BE2C (cell line): ENCODE data around the gene PIK3R6.

Experiments used
- DNase-seq: peaks from one replicate; pipeline ENCODE4 v3.0.0-alpha.2; 2020
- H3K27me3 ChIP-seq: fragments of 250-450 bp; sonication (Bioruptor Pico); 2 replicates; pipeline ENCODE4 v1.5.1; 2020; ENCODE audit warnings: mild to moderate bottlenecking
- H3K36me3 ChIP-seq: fragments of 250-450 bp; sonication (Bioruptor Pico); 2 replicates; pipeline ENCODE4 v1.5.1; 2020; ENCODE audit warnings: mild to moderate bottlenecking
- H3K4me1 ChIP-seq: fragments of 250-450 bp; sonication (Bioruptor Pico); 2 replicates; pipeline ENCODE4 v1.5.1; 2020
- H3K4me3 ChIP-seq: 2 replicates; pipeline ENCODE4 v1.5.1; 2011; ENCODE audit warnings: low read depth, low read length
- H3K9me3 ChIP-seq: fragments of 250-450 bp; sonication (Bioruptor Pico); 2 replicates; pipeline ENCODE4 v1.5.1; 2020
- TF ChIP-seq, protein P1 (sequence below): IDR thresholded peaks from 2 replicates; pipeline ENCODE4 v1.5.1; 2012; ENCODE audit warnings: mild to moderate bottlenecking, low read depth, low read length

The PIK3R6 gene

DNA sequence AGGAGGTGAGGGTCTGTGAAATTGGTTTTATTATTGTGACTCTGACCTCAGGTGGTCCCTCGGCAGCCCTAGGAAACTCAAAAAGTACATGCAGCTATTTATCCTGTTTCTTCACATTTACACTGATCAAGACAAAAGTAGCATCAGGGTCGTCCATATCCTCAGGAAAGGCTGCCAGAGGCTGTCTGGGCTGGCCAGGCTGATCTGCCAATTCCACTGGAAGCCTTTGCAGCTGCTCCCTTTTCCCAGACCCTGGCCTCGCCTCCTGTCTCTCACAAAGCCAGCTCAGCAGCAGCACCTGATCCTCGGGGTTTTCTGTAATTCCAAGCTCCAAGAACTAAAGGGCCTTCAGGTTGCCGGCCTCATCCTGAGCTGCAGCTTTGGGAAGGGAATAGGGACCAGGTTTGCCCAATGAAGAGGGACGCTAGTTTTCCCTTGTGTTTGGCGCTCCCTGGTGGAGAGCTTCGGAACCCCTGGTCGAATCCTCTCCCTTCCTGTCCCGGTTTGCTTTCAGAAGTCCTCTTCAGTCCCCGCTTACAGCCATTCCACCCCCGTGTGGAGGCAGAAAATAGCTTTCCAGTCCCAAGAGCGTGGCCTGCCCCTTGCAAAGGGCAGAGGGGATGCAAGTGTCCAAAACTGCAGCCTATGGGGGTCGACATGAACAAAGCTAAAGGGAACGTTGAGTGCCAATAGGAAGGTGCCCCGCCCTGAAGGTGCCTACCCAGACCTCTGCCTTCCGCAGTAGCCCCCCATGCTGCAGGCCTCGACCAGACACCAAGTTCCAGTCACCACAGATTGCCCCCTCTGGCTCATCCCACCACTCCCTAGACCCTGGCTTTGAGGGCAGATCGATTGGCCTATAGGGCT lies 81.7 kb downstream of the PIK3R6 start:
- Histone ChIP-seq H3K27me3 (no peaks in the 10 kb centered on the region), H3K4me1 (no peaks in the 10 kb centered on the region), H3K4me3 (no peak overlapping the region), H3K9me3 (no peaks in the 10 kb centered on the region), H3K36me3 (no peaks in the 10 kb centered on the region)
- peak; percentile 66 for DNase-seq
- TF ChIP-seq, protein P1, sequence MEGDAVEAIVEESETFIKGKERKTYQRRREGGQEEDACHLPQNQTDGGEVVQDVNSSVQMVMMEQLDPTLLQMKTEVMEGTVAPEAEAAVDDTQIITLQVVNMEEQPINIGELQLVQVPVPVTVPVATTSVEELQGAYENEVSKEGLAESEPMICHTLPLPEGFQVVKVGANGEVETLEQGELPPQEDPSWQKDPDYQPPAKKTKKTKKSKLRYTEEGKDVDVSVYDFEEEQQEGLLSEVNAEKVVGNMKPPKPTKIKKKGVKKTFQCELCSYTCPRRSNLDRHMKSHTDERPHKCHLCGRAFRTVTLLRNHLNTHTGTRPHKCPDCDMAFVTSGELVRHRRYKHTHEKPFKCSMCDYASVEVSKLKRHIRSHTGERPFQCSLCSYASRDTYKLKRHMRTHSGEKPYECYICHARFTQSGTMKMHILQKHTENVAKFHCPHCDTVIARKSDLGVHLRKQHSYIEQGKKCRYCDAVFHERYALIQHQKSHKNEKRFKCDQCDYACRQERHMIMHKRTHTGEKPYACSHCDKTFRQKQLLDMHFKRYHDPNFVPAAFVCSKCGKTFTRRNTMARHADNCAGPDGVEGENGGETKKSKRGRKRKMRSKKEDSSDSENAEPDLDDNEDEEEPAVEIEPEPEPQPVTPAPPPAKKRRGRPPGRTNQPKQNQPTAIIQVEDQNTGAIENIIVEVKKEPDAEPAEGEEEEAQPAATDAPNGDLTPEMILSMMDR: peak; percentile 74

DNA sequence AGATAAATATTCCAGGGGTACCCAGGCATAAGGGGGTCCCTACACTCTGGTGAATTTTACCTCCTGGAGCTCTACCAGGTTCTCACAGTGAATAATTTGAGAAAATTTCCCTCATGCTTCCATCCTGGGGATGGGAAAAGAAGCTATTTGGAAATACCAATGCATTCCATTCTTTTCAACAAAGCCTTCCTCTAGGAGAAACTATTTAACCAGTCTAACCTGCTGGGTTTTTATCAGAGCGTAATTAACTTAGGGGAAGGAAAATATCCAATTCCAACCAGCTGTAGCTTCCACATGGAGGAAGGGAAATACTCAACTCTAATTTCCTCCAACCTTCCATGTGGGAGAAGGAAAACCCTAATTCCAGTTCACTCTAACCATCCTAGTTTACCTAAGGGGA lies 85.3 kb downstream of the PIK3R6 start:
- no peaks in the 10 kb centered on the region for H3K36me3 ChIP-seq
- DNase-seq: no peak
- TF ChIP-seq, protein P1: no peak

DNA sequence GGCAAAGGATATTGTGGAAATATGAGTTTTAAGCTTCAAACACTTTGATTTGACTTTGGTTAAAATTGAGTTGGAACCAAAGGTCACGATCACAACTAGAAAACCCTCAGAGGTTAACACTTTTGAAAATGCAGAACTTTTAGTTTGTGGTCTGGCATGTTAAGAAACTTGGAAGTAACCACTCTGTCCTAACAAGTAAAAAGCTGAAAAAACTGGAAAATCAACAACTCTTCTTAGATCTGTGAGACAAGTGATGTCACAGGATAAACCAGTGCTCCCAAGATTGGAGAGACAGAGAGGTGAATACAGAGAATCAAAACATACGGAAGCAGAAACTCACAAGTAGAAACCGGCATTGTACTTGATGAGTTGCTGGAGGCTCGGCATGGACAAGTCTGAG lies 85.7 kb downstream of the PIK3R6 start:
- Histone ChIP-seq H3K4me1 (no peaks in the 10 kb centered on the region), H3K4me3 (no peak overlapping the region), H3K36me3 (no peaks in the 10 kb centered on the region), H3K9me3 (no peaks in the 10 kb centered on the region), H3K27me3 (no peaks in the 10 kb centered on the region; the same call in 1 of the 2 replicates)
- TF ChIP-seq, protein P1: no peak
- DNase-seq: no peak

More for the DNA sequence above, 85.3 kb downstream of the PIK3R6 start:
- no peaks in the 10 kb centered on the region for H3K4me1 ChIP-seq
- H3K9me3 ChIP-seq: no peaks in the 10 kb centered on the region
- H3K4me3 ChIP-seq: no peak overlapping the region
- no peaks in the 10 kb centered on the region; the same call in 1 of the 2 replicates for H3K27me3 ChIP-seq

DNA sequence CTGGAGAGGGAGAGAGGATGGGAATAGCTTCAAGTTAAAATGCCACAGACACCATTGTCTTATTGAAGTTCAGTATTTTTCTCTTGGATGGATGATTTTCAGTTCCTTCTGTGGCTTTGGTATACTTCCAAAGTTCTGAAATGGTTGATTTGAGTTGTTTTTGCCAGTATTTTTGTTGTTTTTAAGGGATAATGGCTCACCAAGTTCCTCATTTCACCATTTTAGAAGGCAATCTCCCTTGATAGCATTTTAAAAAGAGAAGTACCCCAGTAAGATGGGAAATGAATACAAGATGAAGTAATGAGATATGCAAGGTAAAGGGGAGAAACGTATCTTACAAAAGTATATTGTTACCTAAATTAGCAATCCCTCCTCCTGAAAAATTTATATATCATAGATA lies 90.6 kb downstream of the PIK3R6 start:
- TF ChIP-seq, protein P1: no peak
- Histone ChIP-seq H3K4me3 (no peak overlapping the region), H3K27me3 (no peaks in the 10 kb centered on the region; the same call in 1 of the 2 replicates), H3K36me3 (no peaks in the 10 kb centered on the region), H3K4me1 (no peaks in the 10 kb centered on the region), H3K9me3 (no peaks in the 10 kb centered on the region)
- no peak for DNase-seq

DNA sequence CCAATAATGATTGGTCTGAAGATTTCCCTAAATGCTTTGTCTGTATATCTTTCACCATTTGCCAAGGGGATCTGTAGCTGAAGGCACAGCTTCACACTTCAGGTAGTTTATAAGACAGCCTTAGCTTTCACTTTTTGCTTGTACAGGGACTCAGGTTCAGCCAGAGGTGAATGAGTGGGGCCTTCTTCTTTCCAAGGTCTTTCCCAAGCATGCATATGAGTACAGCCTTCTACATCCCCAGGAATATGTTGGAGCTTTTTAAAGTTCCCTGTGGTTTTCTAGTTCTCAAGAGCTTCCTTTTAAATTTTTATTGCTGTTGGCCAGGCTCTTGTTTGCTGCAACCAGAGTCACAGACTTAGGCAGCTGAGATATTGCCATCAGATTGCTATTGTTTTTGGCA lies 91.2 kb downstream of the PIK3R6 start:
- H3K27me3 ChIP-seq: no peaks in the 10 kb centered on the region; the same call in 1 of the 2 replicates
- no peaks in the 10 kb centered on the region for H3K36me3 ChIP-seq
- no peak overlapping the region for H3K4me3 ChIP-seq
- no peaks in the 10 kb centered on the region for H3K9me3 ChIP-seq
- TF ChIP-seq, protein P1: no peak
- H3K4me1 ChIP-seq: no peaks in the 10 kb centered on the region
- no peak for DNase-seq

DNA sequence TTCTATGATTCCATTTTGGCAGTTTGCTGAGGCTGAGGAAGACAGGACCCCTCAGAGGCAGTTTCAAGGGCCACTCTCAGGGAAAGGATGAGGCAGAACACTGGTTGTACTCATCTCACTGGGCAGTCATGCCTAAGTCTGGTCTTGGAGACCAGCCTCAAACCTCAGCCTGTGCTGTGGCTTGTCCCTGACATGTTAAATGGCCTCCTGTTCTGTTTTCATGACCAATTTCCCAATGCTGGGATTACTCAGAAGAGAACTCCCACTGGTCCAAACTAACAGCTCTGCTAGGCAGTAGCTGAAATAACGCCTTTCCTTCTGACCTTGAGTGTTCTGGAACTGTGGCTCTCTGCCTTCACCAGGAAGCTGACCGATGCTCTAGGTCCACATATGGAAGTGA lies 100.7 kb downstream of the PIK3R6 start:
- TF ChIP-seq, protein P1: no peak
- H3K4me3 ChIP-seq: no peak overlapping the region
- H3K9me3 ChIP-seq: no peaks in the 10 kb centered on the region
- H3K27me3 ChIP-seq: no peaks in the 10 kb centered on the region; the same call in 1 of the 2 replicates
- DNase-seq: no peak
- H3K36me3 ChIP-seq: no peaks in the 10 kb centered on the region
- H3K4me1 ChIP-seq: no peaks in the 10 kb centered on the region
